GM19468 (cell line): ENCODE results near the gene RPS14.

Experiments
- ATAC-seq: cut with Tn5 transposase; IDR thresholded peaks from one replicate; pipeline ENCODE4 v1.9.1; 2021; ENCODE audit warnings: mild to moderate bottlenecking, moderate library complexity, moderate number of reproducible peaks; ENCODE audit not compliant: unreplicated experiment; ENCODE audit errors: extremely low read depth

Gene RPS14

DNA sequence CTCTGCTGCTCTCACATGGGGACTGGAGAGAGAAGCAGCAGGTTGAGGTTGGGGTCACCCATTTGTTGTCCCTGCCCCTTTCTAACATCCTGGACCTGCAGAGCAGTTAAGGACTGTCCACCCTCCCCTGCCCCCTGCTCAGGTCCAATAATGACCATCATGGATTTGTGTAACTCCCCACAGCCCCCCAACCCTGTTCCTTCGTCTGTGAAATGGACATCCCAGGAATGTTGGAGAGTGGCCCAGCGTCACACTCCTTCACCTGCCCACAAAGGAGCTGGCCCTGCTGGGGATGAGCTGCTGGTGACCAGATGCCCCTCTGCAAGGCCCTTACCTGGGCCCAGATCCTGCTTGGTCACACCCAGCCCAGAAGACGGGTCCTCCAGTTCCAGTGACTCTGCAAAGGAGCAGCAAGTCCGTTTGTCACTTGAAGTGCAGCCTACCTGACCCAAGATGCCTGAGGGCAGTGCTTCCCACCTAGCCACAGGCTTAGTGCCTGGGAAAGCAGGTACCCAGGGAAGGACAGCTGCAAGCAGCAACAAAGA, 47.2 kb downstream of the RPS14 start:
- ATAC-seq: no peak

GRCh38 chr5:150401376-150402228, 47.9 kb downstream of the RPS14 start:
- no peak for ATAC-seq

- ATAC-seq: no peak
Measured at GRCh38 chr5:150401076-150401375, 48.5 kb downstream of the RPS14 start.

DNA sequence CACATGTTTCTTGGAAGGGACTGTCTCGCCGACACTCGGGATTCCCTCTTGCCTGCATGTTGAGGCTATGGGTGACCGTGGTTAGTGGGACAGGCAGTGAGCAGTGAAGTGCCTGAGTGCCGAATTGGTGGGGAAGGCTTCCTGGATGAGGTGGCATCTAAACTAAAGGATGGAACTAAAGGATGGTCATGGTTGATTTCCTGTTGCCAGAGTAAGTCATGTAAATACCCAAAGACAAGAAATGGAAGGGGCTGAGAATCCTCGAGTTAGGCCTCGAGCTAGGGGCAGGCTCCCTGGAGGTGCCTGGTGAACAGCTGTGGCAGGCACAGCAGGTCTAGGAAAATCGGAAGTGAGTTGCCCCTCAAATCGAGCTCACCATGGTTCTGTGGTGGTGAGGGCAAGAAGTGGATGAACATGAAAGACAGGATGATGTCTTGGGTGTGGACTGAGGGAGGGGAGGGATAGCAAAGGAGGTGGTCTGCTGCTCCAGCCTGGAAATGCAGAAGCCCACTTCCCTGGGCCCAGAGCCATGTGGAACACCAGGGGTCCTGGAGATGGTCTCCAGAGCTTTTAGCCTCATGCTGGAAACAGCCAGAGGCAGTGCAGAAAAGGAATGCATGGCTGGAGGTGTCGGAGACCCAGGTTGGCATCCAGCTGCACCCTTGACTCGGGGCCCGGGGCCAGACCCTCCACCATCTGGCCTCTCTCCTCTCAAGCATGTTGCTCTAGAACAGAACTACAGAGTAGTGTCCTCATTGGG, 49.0 kb downstream of the RPS14 start:
- ATAC-seq: no peak

GRCh38 chr5:150399524-150400211, 49.9 kb downstream of the RPS14 start:
- ATAC-seq: no peak

GRCh38 chr5:150398722-150399523, 50.6 kb downstream of the RPS14 start:
- no peak for ATAC-seq

DNA sequence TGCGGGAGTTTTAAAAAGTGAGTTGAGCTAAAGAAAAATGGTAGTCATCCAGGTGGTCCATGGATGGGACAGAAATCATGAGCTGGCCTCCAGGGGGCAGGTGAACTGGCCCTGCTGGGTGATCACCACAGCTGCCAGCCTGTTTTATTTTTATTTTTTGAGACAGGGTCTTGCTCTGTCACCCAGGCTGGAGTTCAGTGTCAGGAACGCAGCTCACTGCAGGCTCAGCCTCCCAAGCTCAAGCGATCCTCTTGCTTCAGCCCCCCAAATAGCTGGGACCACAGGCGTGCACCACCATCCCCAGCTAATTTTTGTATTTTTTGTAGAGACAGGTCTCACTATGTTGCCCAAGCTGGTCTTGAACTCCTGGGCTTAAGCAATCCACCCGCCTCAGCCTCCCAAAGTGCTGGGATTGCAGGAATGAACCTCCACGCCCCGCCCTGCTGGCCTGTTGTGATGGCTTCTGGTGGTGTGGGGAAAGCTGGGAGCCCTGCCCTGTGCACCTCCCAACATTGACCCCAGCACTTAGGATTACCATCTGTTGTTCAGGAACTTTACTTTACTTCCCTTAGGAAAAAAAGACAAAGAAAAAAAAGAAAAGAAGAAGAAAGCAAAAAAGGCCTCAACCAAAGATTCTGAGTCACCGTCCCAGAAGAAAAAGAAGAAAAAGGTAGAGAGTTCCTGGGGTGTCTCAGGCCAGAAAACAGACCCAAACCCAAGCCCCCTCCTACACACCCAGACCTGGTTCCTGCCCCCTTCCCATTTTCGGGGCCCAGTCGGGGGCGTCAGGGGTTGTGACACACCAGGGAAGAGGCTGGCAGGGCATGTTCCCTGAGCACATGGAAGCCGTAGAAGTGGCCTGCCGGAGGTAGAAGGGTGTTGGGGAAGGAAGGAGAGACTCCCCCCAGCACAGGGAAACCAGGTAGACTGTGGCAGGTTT, 51.5 kb downstream of the RPS14 start:
- ATAC-seq: no peak

GRCh38 chr5:150397146-150397781, 52.3 kb downstream of the RPS14 start:
- ATAC-seq: no peak

GRCh38 chr5:150396267-150396666, 53.3 kb downstream of the RPS14 start:
- ATAC-seq: no peak

DNA sequence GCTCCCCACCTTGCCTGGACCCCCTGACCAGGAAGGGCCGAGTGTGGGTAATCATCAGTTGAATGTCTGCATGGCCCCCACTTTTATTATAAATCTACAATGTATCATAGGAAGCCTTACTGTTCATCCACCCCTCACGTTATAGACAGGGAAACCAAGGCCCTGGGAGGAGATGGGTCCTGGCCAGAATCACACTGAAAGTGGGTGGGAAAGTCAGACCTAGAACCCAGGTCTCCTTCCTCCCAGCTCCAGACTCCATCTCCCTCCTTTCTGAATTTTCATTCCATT, 53.9 kb downstream of the RPS14 start:
- ATAC-seq: no peak

DNA sequence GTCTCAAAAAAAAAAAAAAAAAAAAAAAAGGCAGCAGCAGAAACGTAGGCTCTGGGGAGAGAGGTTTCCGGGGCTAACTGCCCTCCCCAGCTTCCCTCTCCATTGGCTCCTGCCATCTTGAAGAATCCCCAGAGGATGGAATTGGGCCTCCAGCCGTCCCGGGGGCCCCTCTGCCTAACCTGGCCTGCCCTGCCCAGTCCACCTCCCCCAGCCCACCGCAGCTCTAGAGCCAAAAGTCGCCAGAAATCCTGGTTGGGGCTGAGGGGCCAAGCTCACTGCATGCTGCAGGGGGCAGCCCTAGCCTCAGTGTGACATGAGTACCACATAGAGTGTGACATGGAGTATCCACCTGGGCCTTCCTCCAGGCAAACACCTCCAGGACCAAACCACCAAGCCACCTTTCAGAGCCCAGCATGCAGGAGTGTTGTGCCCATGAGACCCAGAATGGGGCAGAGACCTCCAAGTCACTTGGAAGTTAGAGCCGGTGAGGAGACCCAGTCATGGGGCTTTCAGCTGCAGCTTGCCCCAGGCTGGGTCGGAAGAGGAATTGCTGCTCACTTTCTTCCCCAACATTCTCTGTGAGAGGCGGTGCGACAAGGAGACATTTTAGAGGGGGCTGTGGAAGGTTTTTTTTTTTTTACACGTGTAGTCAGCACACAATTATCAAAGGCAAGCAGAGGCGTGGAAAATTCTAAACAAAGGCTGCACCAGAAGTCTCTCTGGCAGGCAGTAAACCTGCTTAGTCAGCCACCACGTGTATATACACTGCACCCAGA, 54.4 kb downstream of the RPS14 start:
- ATAC-seq: no peak

DNA sequence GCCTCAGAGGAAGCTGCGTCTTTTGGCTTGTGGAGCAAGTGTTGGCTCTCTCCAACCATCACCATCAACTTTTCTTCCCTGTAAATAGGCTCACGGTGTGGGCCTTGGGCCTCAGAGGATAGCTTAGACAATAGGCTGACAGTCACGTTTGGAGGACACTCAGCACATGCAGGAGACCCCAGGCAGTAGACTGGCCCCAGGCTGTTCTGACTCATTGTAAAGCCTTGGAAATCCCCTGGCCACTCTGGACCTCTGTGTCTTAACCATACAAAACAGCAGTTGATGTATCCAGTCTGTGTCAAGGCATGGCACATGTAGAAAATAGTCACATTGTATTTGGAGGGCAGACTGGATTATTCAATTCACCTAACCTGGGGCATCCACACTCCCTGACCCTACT, 55.4 kb downstream of the RPS14 start:
- no peak for ATAC-seq

DNA sequence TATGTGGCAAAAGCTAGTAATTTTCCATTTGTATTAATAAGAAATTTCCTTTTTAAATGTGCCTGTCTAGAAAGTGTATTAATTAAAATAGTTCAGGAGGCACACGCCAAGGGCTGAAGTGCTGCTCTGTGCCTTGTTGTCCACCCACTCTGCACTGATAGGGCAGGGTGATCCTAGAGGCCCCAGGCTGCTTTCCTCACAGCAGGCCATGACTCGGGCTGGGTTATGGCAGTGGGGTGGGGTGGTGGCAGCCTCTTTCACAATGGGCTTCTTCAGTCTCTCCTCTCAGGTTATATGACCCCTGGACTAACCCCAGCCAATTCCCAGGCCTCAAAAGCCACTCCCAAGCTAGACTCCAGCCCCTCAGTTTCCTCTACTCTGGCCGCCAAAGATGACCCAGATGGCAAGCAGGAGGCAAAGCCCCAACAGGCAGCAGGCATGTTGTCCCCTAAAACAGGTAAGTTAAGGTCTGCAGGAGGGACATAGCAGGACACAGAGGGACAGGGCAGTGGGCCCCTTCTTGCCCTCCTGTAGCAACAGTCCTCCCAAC, 56.4 kb downstream of the RPS14 start:
- no peak for ATAC-seq

- ATAC-seq: no peak
Measured at GRCh38 chr5:150392680-150393079, 56.9 kb downstream of the RPS14 start.
